Right atrium auricular region (tissue), 2 donors: Measurements from ENCODE around the gene TRDN. TPM values are rescaled to one million over a fixed set of nuclear protein-coding genes. Genes with fewer than 3 reads are reported as not detected.
A peak's percentile ranks its signal among the peaks of the same experiment; 100 is the strongest.

Experiments used
- DNase-seq: peaks from one replicate; pipeline ENCODE4 v3.0.0-alpha.2; 2019; ENCODE audit warnings: low spot score
- H3K27ac ChIP-seq, 2 donors: fragments of 200-600 bp; sonication (generic); 1 replicate in 1 of 2; 2 replicates in 1 of 2; pipeline ENCODE4 v1.5.1; 2016 to 2019
- H3K27me3 ChIP-seq, 2 donors: fragments of 200-600 bp; sonication (generic); one replicate each; pipeline versions ENCODE4 v1.5.1 to v1.6.0; 2017 to 2019
- H3K36me3 ChIP-seq: fragments of 200-600 bp; sonication (generic); one replicate; pipeline ENCODE4 v1.5.1; 2016
- H3K4me1 ChIP-seq, 2 donors: fragments of 200-600 bp; sonication (generic); one replicate each; pipeline versions ENCODE4 v1.5.1 to v1.6.0; 2017 to 2019
- H3K4me3 ChIP-seq, 2 donors: fragments of 200-600 bp; sonication (generic); 1 replicate in 1 of 2; 2 replicates in 1 of 2; pipeline ENCODE4 v1.5.1; 2017 to 2019; ENCODE audit warnings: mild to moderate bottlenecking in 1 of 2, moderate library complexity in 1 of 2
- H3K9me3 ChIP-seq, 2 donors: fragments of 200-600 bp; sonication (generic); one replicate each; pipeline ENCODE4 v1.5.1; 2019
- total RNA-seq, 2 donors: library from RNA; depleted of rRNA; stranded (reverse); fragments of >200 nt; gene quantifications; one replicate each; pipeline ENCODE4 v1.1.0, GENCODE V29; 2016
- TF ChIP-seq, protein P1 (sequence below), 2 donors: fragments of 200-600 bp; sonication (generic); IDR thresholded peaks; one replicate each; pipeline ENCODE4 v1.5.1; 2019; ENCODE audit warnings: antibody characterized with exemption in 2 of 2

Gene TRDN, protein sequence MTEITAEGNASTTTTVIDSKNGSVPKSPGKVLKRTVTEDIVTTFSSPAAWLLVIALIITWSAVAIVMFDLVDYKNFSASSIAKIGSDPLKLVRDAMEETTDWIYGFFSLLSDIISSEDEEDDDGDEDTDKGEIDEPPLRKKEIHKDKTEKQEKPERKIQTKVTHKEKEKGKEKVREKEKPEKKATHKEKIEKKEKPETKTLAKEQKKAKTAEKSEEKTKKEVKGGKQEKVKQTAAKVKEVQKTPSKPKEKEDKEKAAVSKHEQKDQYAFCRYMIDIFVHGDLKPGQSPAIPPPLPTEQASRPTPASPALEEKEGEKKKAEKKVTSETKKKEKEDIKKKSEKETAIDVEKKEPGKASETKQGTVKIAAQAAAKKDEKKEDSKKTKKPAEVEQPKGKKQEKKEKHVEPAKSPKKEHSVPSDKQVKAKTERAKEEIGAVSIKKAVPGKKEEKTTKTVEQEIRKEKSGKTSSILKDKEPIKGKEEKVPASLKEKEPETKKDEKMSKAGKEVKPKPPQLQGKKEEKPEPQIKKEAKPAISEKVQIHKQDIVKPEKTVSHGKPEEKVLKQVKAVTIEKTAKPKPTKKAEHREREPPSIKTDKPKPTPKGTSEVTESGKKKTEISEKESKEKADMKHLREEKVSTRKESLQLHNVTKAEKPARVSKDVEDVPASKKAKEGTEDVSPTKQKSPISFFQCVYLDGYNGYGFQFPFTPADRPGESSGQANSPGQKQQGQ
- total RNA-seq: 100 to 1,000 TPM in 1 of 2 donors, 10 to 100 TPM in 1; 90.2 to 217 TPM

DNA sequence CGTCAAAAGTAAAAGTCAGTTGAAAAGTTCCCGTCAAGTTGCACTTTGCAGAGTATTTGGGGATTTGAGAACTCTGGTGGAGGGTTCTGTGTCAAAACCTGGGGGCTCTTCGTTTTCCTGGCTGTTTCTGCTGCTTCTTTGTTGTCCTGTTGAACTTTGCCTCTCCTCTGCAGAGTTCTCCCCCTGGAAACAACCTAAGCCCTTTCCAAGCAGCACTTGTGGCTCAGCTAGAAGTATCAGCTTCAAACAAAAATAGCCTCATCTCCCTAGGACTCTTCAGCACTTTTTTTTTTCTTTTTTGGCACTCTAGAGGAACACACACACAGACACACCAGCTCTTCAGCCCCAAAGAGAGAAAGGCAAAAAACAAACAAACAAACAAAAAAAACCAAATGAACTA, at the start of gene TRDN:
Gene TRDN, minus strand, starts transcription at position 169 of the 400 bp plus-strand sequence. CDS start 175 bp downstream, outside the sequence.
- Histone ChIP-seq H3K27ac (peak within 1 kb of the TSS; percentile 76 to 87), H3K4me1 (peaks cover 0 to 6% of the 10 kb centered on the region in 2 donors), H3K27me3 (no peaks in the 10 kb centered on the region), H3K9me3 (no peaks in the 10 kb centered on the region), H3K36me3 (no peaks in the 10 kb centered on the region), H3K4me3 (peak within 1 kb of the TSS; percentile 44 to 48)
- TF ChIP-seq, protein P1, sequence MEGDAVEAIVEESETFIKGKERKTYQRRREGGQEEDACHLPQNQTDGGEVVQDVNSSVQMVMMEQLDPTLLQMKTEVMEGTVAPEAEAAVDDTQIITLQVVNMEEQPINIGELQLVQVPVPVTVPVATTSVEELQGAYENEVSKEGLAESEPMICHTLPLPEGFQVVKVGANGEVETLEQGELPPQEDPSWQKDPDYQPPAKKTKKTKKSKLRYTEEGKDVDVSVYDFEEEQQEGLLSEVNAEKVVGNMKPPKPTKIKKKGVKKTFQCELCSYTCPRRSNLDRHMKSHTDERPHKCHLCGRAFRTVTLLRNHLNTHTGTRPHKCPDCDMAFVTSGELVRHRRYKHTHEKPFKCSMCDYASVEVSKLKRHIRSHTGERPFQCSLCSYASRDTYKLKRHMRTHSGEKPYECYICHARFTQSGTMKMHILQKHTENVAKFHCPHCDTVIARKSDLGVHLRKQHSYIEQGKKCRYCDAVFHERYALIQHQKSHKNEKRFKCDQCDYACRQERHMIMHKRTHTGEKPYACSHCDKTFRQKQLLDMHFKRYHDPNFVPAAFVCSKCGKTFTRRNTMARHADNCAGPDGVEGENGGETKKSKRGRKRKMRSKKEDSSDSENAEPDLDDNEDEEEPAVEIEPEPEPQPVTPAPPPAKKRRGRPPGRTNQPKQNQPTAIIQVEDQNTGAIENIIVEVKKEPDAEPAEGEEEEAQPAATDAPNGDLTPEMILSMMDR (IDR thresholded peaks at IDR 0.05): no peak
- no peak for DNase-seq

DNA sequence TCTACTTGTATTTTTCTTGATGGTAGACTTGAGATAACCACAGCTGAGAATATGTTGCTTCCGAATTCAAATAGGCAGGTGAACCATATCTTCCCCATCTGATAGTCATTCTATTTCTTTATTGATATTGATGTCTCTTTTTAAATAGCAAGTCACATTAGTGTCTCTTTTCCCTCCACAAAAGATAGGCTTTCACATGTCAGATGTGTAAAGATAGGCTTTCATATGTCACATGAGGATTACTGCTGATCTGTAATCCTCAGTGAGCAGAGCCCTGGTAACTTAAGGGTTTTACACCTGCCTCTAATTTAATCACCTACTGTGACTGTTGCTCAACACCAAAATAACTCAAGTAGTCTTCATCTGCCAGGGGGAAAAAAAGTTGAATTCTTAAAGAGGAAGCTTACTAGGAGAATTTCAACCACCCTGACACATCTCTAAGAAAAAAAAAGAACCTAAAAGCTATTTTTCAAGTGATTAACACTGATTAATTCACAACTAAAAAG, 45.3 kb upstream of the TRDN start:
- H3K27me3 ChIP-seq: no peaks in the 10 kb centered on the region
- no peak overlapping the region for H3K4me3 ChIP-seq
- no peaks in the 10 kb centered on the region for H3K4me1 ChIP-seq
- no peaks in the 10 kb centered on the region for H3K36me3 ChIP-seq
- TF ChIP-seq, protein P1 (IDR thresholded peaks at IDR 0.05): no peak
- no peak for DNase-seq
- no peak overlapping the region for H3K27ac ChIP-seq
- H3K9me3 ChIP-seq: no peaks in the 10 kb centered on the region

DNA sequence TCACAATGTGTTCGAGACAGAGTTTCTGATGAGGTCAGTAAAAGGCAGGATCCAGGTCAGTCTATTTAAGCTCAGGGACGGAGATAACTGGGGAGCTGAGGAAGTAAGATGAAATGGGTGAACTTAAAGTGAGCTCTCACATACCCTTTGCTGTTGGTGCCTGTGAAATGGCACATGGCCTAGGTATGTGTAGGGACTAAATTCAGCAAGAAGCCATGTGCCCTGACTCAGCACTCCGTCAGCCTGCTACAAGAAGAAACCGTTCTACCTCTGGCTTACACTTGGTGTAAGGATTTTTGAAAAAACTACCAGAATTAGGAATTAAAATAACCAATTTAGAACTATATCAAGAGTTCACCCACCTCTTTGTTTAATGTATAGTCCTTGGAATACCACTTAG, 41.1 kb upstream of the TRDN start:
- DNase-seq: no peak
- H3K4me1 ChIP-seq: no peaks in the 10 kb centered on the region
- TF ChIP-seq, protein P1 (IDR thresholded peaks at IDR 0.05): no peak
- no peak overlapping the region for H3K27ac ChIP-seq
- H3K27me3 ChIP-seq: no peaks in the 10 kb centered on the region
- H3K36me3 ChIP-seq: no peaks in the 10 kb centered on the region
- no peak overlapping the region for H3K4me3 ChIP-seq
- H3K9me3 ChIP-seq: no peaks in the 10 kb centered on the region

DNA sequence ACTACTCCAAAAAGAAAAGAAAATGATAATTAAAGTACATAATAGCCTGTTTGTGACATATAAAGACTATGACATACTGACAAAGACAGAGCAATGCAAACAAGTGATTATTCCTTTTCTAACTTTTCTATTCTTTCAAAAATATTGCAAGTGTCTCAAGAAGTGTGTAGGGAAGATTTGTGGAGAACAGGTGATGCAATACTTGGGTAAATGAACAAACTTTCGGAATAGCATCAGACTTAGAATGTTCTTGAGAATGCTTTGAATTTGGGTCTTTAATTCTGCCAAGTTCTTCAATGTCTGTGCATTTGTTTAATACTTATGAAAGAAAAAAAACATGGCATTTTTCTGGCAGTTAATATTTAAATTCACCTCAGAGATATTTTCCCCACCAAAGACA, 40.0 kb upstream of the TRDN start:
- Histone ChIP-seq H3K36me3 (no peaks in the 10 kb centered on the region), H3K27me3 (no peaks in the 10 kb centered on the region), H3K9me3 (no peaks in the 10 kb centered on the region), H3K4me1 (no peaks in the 10 kb centered on the region), H3K4me3 (no peak overlapping the region), H3K27ac (no peak overlapping the region)
- TF ChIP-seq, protein P1 (IDR thresholded peaks at IDR 0.05): no peak
- no peak for DNase-seq

DNA sequence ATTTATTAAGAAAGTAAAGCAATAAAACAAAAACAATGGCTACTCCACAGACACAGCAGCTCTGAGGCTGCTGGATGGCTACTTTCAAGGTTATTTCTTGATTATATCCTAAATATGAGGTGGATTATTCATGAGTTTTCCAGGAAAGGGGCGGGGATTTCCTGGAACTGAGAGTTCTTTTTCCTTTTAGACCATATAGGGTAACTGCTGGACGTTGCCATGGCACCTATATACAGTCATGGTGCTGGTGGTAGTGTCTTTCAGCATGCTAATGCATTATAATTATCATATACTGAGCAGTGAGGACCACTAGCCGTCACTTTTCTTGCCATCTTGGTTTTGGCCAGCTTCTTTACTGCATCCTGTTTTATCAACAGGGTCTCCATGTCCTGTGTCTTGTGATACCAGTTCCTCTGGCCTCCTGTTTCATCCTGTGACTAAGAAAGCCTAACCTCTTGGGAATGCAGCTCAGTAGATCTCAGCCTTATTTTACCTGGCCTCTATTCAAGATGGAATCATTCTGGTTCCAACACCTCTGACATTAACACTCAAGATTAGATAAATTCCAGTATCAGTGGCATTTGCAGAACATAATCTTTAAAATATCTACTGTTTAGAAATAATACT, 32.3 kb upstream of the TRDN start:
- DNase-seq: no peak
- no peak overlapping the region for H3K4me3 ChIP-seq
- H3K36me3 ChIP-seq: no peaks in the 10 kb centered on the region
- H3K9me3 ChIP-seq: no peaks in the 10 kb centered on the region
- H3K27ac ChIP-seq: no peak overlapping the region
- TF ChIP-seq, protein P1 (IDR thresholded peaks at IDR 0.05): no peak
- no peaks in the 10 kb centered on the region for H3K27me3 ChIP-seq
- no peaks in the 10 kb centered on the region for H3K4me1 ChIP-seq
